SK-N-SH treated with all-trans-retinoic acid at 6 μM for 48 hours (cell line): ENCODE measurements around the gene CA9.
A peak's percentile ranks its signal among the peaks of the same experiment; 100 is the strongest.

ENCODE experiments used
- ATAC-seq: fragments of 200-7000 bp; cut with Tn5 transposase; 3 replicates; pipeline ENCODE4 v1.9.1; 2020; ENCODE audit warnings: mild to moderate bottlenecking, moderate library complexity
- ARNTL ChIP-seq: fragments of 450-650 bp; formaldehyde crosslinking; IDR thresholded peaks from 2 replicates; pipeline ENCODE4 v1.5.0; 2020; ENCODE audit warnings: low read depth, mild to moderate bottlenecking, moderate library complexity, borderline replicate concordance
- BACH2 ChIP-seq: fragments of 250-450 bp; sonication (Bioruptor Pico); IDR thresholded peaks from 2 replicates; pipeline ENCODE4 v1.9.0; 2021; ENCODE audit warnings: mild to moderate bottlenecking, borderline replicate concordance
- CREB5 ChIP-seq: fragments of 250-450 bp; sonication (Bioruptor Pico); IDR thresholded peaks from 2 replicates; pipeline ENCODE4 v1.5.1; 2020; ENCODE audit warnings: low read depth, mild to moderate bottlenecking, moderate library complexity
- CSDC2 ChIP-seq: fragments of 250-450 bp; sonication (Bioruptor Pico); IDR thresholded peaks from 2 replicates; pipeline ENCODE4 v1.5.0; 2020; ENCODE audit warnings: mild to moderate bottlenecking, moderate library complexity
- CSRNP3 ChIP-seq: fragments of 250-450 bp; sonication (Bioruptor Pico); IDR thresholded peaks from 2 replicates; pipeline ENCODE4 v1.5.1; 2021; ENCODE audit warnings: mild to moderate bottlenecking, moderate library complexity
- ESRRG ChIP-seq: fragments of 250-450 bp; sonication (Bioruptor Pico); IDR thresholded peaks from 2 replicates; pipeline ENCODE4 v1.6.1; 2021; ENCODE audit warnings: mild to moderate bottlenecking
- GLIS3 ChIP-seq: fragments of 250-450 bp; sonication (Bioruptor Pico); IDR thresholded peaks from 2 replicates; pipeline ENCODE4 v1.5.0; 2020; ENCODE audit warnings: mild to moderate bottlenecking, moderate library complexity
- ISL1 ChIP-seq: fragments of 250-450 bp; sonication (Bioruptor Pico); IDR thresholded peaks from 2 replicates; pipeline ENCODE4 v2.1.2; 2022; ENCODE audit warnings: mild to moderate bottlenecking, moderate library complexity
- OSR1 ChIP-seq: fragments of 250-450 bp; sonication (Bioruptor Pico); IDR thresholded peaks from 2 replicates; pipeline ENCODE4 v1.8.0; 2022; ENCODE audit warnings: moderate library complexity, mild to moderate bottlenecking, inconsistent platforms
- PATZ1 ChIP-seq: fragments of 250-450 bp; sonication (Bioruptor Pico); IDR thresholded peaks from 2 replicates; pipeline ENCODE4 v1.8.0; 2020; ENCODE audit warnings: mild to moderate bottlenecking, moderate library complexity, borderline replicate concordance
- POU6F1 ChIP-seq: fragments of 250-450 bp; sonication (Bioruptor Pico); IDR thresholded peaks from 2 replicates; pipeline ENCODE4 v1.8.0; 2021; ENCODE audit warnings: low read depth, mild to moderate bottlenecking, moderate library complexity, borderline replicate concordance
- RARB ChIP-seq: fragments of 250-450 bp; sonication (Bioruptor Pico); IDR thresholded peaks from 2 replicates; pipeline ENCODE4 v1.8.0; 2021; ENCODE audit warnings: mild to moderate bottlenecking, moderate library complexity
- SNAI2 ChIP-seq: fragments of 250-450 bp; sonication (Bioruptor Pico); IDR thresholded peaks from 2 replicates; pipeline ENCODE4 v1.5.0; 2020; ENCODE audit warnings: mild to moderate bottlenecking, moderate library complexity
- TCF4 ChIP-seq: fragments of 250-450 bp; sonication (Bioruptor Pico); IDR thresholded peaks from 2 replicates; pipeline ENCODE4 v1.8.0; 2021; ENCODE audit warnings: mild to moderate bottlenecking, moderate library complexity, borderline replicate concordance
- TSHZ2 ChIP-seq: fragments of 250-450 bp; sonication (Bioruptor Pico); IDR thresholded peaks from 2 replicates; pipeline ENCODE4 v1.5.0; 2020; ENCODE audit warnings: mild to moderate bottlenecking, moderate library complexity
- ZC3H10 ChIP-seq: fragments of 250-450 bp; sonication (Bioruptor Pico); IDR thresholded peaks from 2 replicates; pipeline ENCODE4 v1.5.1; 2021; ENCODE audit warnings: mild to moderate bottlenecking, moderate library complexity
- ZFP30 ChIP-seq: fragments of 450-650 bp; formaldehyde crosslinking; IDR thresholded peaks from 2 replicates; pipeline ENCODE4 v1.5.0; 2022; ENCODE audit warnings: mild to moderate bottlenecking, moderate library complexity
- ZNF565 ChIP-seq: fragments of 450-650 bp; formaldehyde crosslinking; conservative IDR thresholded peaks from 2 replicates; pipeline ENCODE4 v1.5.0; 2020; ENCODE audit warnings: low read depth, mild to moderate bottlenecking, moderate library complexity
- ZNF70 ChIP-seq: fragments of 450-650 bp; formaldehyde crosslinking; IDR thresholded peaks from 2 replicates; pipeline ENCODE4 v1.5.0; 2020; ENCODE audit warnings: mild to moderate bottlenecking, moderate library complexity
- ZNF8 ChIP-seq: fragments of 450-650 bp; formaldehyde crosslinking; IDR thresholded peaks from 2 replicates; pipeline ENCODE4 v1.5.0; 2020; ENCODE audit warnings: mild to moderate bottlenecking, moderate library complexity

CA9 gene

GRCh38 chr9:35679766-35680330 lies 6.1 kb downstream of the CA9 start:
- peak; percentile 24 for ATAC-seq
- no peak for TF ChIP-seq ESRRG
- no peak for TF ChIP-seq OSR1
- TF ChIP-seq CREB5 (CRISPR knock-in tag) = no peak
- no peak for TF ChIP-seq ZNF565
- no peak for TF ChIP-seq BACH2 (CRISPR knock-in tag)
- TF ChIP-seq ZC3H10 (CRISPR knock-in tag) = no peak
- TF ChIP-seq ARNTL (CRISPR knock-in tag) = no peak
- no peak for TF ChIP-seq ZNF8 (CRISPR knock-in tag)
- no peak for TF ChIP-seq CSDC2 (CRISPR knock-in tag)

GRCh38 chr9:35680331-35681105 lies 6.8 kb downstream of the CA9 start:
- ATAC-seq = peak; percentile 35
- no peak for TF ChIP-seq CSDC2 (CRISPR knock-in tag)
- no peak for TF ChIP-seq PATZ1 (CRISPR knock-in tag)
- TF ChIP-seq ZNF70 (CRISPR knock-in tag) = no peak

GRCh38 chr9:35681341-35682002 lies 7.7 kb downstream of the CA9 start:
- ATAC-seq = peak; percentile 6
- no peak for TF ChIP-seq TSHZ2 (CRISPR knock-in tag)
- no peak for TF ChIP-seq ZNF8 (CRISPR knock-in tag)
- TF ChIP-seq TCF4 (CRISPR knock-in tag) = no peak
- no peak for TF ChIP-seq ISL1 (CRISPR knock-in tag)
- no peak for TF ChIP-seq GLIS3 (CRISPR knock-in tag)
- no peak for TF ChIP-seq ZFP30 (CRISPR knock-in tag)
- TF ChIP-seq, all 23 proteins: peak for 0

GRCh38 chr9:35682051-35682450 lies 8.3 kb downstream of the CA9 start:
- TF ChIP-seq ZNF8 (CRISPR knock-in tag) (no peak), RARB (no peak), ZFP30 (CRISPR knock-in tag) (no peak), ZC3H10 (CRISPR knock-in tag) (no peak), OSR1 (no peak), CSRNP3 (no peak), POU6F1 (no peak), SNAI2 (no peak)
- ATAC-seq = no peak
